Myocyte (in vitro differentiated cells): ENCODE data around the gene C10orf95. TPM values are rescaled to one million over a fixed set of nuclear protein-coding genes. Genes with fewer than 3 reads are reported as not detected.

Experiments used
- DNase-seq: peaks from one replicate; pipeline ENCODE4 v3.0.0-alpha.2; 2012; ENCODE audit warnings: low read depth
- total RNA-seq: library from RNA; depleted of rRNA; stranded (reverse); fragments of >200 nt; gene quantifications from 2 replicates; pipeline ENCODE4 v1.2.3, GENCODE V29; 2014

The C10orf95 gene
- total RNA-seq, 1 donor from 2014 or later: not detected

DNA sequence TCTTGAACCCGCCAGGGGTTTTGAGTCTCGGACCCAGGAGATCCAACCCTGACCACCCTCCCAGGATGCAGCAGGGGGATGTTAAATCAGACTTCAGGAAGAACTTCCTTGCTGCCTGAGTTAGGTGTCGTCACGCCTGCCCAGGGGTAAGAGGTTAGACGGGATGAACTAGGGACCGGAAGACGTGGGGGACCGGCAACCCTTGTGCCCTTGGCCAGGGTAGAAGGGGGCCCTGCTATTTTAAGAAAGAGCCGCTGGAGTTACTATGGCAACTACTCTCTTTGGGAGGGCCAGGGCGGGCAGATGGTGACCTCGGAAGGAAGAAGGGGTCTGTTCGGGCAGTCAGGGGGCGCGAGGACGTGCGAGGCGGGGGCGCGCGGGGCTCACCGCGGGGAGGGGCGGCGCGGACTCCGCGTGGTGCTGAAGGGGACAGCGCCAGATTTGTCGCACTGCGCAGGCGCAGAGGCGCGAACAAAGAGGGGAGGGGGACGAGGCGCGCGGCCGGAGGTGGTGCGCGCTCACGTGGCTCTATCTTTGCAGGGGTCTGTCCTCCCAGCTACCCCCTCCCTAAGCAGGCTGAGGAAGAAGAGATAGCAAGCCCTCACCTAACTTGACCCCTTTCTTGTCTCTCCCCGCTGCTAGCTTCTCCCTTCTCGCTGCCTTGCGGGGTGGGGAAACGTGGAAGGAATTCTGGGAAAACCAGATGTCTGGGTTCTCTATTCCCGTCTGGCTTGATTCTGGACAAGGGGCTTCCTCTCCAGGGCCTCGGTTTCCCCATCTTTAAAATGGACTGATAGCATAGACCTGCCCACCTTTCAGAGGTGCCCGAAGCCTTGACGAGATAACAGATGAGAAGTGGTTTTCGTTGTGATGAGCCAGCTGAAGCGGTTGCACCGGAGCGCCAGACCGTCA is 31.8 kb downstream of the C10orf95 start:
- no peak for DNase-seq

DNA sequence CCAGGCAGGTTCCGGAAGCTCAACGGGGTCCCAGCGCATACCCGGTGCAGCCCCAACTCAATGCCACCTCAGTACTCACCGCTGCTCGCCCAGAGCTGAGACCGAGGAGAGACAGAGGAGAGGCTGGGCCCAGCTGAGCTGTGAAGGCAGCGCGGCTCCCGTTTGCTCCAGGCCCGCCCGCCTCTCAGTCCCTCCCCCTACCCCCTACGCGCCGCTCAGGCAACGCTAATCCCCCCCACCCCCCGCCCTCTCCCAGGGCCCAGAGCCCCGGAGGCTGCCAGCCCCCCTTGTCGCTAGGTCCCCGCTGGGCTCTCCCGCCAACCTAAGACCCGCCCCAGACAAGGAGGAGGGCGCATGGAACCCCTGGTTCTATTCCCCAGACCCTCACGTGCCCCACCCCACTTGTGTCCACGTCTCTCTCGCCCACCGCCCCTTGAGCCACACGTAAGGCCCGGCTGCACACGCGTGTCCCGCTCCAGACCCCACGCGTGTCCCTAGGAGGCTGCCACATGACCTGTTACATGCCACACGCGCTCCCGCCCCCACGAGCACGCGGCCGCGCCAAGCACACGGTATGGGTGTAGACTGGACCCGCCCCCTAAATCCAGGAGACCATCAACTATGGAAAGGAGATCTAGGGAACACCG is 32.6 kb downstream of the C10orf95 start, which contains the start of gene PSD:
Gene PSD (minus strand): TSS at position 164 of the 647 bp plus-strand sequence. CDS start 1,747 bp downstream, outside the sequence.
- DNase-seq: no peak

DNA sequence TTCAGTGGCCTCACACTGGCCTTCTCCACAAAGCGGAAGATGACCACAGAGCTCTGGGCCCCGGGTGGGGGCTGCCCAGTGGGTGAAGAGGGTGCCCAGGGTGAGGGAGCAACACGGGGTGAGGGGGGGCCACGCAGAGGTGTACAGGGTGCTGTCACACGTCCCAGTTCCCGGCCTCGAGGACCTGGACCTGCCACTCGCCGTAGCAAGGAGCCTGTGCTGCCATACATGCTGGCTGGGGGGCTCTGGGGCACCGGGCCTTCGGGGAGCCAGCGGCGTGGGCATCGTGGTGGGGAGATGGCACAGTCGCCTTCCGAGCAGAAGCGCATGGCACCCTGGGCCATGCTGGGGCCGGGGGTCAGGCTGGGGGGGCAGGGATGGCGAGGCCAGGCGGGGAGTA is 34.6 kb downstream of the C10orf95 start:
- DNase-seq: no peak

DNA sequence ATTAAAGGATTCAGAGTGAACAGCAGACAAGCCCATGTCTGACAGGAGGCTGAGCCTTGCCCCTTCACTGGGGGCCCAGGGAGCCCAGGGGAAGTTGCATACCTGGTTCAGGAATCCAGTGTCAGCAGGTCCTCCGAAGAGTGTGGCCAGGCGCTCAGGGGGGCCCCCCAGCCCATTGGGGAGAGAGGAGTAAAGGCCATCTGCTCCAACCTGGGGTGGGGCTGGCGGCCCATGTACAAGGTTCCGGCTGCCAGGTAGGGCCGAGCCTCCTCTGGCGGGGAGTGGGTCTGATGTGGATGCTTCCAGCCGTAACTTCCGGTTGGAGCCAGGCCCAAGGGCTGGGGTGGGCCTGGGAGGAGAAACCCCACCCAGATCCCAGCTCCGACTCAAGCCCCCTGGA is 35.1 kb downstream of the C10orf95 start:
- no peak for DNase-seq

DNA sequence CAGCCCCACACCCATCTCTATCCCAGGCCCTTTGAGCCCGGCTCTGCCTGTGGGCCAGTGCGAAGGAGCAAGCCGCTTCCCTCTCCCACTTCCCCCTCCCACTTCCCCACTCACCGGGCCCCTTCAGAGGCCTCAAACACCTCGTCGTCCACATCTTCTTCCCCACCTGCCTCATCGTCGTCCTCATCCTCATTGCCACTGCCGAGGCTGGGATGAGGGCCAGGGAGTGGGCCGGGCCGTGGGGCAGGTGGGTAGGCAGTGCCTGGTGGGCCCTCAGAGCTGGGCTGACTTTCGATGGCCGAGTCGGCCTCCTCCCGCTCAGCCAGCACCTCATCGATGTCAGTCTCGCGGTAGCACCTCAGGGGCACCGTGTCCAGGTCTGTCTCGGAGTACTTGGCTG is 36.6 kb downstream of the C10orf95 start:
- no peak for DNase-seq

DNA sequence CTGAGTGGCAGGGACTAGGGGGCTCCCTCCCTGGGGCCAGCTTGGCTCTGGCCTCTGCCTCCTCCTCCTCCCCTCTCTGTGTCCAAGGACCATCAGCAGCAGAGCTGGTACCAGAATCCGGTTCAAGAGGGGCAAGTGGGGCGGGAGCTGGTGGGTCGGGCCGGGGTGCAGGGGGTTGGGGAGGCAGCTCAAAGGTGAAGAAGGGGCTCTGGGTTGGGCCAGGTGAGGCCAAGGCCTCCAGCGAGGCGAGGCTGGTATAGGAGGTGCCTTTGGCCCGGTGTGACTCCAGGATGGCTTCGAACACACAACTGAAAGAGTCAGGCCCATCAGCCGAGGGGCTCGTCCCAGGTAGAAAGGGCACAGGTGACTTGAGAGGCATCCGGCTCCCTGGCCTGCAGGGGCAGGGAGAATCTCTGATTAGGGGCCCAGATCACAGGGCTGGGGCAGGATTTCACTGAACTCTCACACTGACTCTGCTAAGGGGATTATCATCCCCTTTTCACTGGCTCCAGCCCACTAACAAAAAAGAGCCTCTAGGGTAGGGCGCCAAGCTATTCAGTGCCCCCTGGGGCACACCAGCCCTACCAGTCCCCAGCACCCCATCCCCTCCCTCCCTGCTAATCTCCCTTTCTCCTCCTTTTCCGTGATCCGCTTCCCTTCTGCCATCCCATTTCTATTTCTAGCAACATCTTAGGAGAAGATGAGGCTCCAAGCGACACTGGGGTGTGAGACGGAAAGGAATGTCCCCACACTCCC is 37.4 kb downstream of the C10orf95 start:
- DNase-seq: no peak

DNA sequence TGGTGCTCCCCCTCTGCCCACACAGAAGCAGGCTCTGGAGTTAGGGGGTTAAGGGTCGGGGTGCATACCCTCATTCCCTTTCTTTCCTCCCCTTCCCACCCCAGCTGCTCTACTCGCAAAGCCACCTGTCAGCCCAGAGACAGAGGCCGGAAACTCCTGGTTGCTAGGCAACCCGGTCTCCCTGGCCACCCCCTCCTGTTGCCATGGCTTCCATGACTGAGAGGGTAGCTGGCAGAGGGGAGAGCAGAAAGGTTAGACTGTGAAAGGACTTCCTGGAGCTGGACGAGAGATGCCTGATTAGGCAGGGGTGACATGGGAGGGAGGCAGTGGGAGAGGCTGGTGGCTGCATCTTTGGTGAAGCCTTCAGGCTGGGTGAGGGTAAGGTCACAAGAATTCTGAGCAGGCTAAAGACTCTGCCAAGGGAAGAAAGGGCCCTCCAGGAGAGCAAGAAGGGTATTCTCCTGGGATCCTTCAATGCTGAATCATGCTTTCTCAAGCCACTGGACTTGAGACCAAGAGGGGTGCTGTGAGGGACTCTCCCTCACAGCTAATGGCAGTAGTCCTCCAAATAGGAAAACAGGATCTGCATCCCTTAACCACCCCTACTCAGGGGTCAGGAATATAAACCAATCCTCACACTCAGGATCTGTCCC is 38.2 kb downstream of the C10orf95 start:
- DNase-seq: no peak

DNA sequence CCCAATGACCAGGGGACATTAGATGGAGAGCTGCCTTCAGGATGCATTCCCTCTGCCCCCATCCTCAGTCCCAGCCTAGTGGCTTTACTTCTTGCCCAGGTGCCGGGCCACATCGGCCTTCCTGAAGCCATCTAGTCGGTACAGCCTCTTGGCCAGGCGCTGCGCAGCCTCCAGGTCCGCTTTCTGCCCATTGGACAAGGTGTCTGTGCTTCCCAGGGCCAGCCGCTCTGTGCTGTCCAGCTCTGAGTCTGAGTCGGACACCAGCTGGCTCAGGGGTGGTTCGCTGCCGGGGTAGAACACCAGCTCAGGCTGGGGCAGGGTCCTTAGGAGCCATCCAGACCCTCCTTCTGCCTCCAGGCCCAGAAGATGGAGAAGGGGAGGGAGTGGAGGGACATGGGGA is 39.0 kb downstream of the C10orf95 start:
- no peak for DNase-seq

DNA sequence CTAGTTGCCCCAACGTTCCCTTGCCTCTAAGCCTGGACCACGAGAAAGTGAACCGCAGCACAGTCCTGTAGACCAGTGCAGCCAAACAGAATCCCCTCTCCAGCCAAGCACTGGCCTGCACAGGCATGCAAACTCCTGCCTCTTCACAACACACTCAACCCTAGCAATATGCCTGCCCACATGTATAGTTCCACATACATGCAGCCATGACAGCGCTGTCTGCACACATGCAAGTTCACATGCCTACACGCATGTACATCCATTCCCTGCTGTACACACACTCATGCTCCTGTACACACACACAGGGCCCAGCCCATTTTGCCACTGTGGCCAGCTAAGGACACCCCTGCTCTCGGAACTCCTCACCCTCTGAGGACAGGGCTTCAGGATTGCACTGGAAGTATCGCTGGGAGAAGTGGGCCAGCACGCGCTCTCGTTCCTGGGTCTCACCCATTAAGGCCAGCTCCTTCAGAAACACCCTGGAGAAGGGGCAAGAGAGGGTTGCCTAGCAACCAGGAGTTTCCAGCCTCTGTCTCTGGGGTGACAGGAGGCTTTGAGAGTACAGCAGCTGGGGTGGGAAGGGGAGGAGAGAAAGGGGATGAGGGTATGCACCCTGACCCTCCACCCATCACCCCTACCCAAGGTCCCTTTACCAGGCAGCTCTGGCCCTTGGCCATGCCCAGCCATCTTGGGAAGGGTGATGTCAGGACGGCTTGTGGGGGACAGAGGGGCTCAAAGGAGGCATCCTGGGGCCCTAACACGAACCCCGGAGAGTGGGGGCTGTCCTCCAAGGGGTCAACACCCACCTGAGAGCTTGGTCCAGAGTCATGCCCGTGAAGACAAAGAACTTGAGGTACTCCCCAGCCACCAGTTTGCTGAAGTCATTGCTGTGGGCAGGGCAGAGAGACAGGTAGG is 39.7 kb downstream of the C10orf95 start:
- no peak for DNase-seq

DNA sequence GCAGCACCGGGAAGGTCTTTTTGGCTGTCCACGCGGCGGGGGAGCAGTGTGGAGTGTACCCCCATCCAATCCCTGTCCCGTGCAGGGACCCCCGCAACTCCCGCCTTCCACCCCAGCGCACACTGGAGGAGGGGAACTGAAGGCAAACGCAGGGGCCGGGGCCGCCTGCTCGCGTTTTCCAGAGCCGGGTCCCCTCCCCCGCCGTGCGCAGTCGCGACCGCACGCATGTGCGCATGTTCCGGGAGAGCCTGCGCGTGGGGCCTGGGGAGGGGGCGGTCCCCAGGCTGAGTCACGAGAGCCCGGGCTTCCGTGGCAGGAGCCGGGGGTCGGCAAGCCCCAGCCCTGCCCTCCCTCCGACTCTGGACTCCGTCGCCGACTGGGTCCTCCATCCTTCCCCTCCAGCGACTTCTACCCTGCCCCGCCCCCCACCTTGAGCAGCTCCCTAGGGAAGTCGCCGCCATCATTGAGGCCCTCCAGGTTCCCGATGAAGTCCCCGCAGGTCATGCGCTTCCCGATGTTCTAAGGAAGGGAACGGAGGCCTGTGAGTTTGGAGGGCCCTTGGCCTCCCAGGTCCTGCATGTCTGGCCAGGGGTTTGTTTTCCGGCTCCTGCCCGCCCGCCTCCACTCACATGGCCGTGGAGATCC is 40.8 kb downstream of the C10orf95 start:
- no peak for DNase-seq

DNA sequence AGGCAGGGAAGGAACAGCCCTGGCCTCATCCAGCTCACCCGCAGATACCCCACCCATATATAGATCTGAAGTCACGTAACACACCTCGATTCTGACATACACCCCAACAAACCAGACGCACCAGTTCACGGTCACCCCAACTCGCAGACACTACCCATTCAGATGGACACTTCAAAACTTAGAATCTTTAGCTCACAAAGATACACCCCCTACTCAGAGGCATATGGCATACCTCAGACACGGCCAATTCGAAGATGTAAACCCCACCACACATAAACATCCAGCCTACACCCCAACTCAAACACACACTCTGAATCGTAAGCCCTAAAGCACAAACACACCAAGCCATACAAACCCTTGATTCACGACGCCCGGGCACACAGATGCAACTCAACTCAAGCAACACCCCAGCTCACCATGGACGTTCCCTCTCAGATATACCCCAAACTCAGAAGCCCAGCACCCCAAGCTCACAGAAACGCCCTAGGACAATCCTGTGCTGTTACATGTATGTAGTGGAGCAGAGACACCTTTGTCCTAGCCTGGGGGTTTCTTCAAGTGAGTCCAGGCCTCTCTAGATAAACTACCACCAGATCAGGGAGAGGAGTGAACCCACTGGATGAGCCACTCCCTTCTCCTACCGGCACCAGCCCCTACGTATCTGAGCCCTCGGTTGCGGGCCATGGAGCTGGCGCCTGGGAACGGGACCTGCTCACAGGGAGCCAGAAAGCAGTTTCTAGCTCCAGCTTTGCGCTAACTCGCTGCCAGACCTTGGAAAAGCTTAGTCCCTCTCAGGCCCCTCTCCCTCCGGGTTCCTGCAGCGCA is 41.5 kb downstream of the C10orf95 start:
- no peak for DNase-seq

DNA sequence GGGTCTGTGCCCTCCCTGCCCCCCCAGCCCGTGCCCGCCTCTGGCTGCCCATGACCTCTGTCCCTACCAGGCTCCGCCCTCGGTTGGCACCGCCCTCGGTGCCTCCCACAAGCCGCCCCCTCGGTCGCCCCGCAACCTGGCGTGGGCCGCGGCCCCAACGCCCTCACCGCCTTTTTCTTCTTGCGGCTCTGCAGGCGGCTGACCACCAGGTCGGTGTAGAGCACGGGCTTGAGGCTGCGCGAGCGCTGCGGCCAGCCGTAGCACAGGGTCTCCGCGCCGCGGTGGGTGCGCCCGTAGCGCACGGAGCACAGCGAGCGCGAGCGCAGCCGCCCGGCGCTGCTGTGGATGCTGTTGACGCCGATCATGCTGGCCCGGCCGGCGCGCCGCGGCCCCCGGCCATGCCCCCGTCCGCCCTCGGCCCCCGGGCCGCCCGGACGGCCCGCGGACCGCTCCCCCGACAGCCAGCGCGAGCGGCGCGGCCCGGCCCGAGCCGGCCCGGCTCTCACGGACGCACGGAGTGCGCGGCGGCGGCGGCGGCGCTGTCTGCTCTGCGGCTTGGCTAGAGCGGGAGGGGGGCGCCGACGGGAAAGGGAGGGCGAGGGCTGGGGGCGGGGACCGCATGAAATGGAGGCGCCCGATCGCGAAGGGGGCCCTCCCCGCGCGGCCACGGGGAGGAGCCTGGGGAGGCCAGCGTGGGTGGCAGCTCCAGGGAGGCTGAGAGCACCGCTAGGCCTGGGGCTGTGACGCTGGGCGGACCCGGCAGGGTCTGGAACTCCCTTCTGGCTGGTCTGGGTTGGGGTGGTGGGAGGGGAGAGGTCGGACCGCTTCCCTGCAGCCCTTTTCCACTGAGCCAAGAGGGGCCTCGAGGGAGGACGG is 42.4 kb downstream of the C10orf95 start:
- DNase-seq: peak; percentile 5

DNA sequence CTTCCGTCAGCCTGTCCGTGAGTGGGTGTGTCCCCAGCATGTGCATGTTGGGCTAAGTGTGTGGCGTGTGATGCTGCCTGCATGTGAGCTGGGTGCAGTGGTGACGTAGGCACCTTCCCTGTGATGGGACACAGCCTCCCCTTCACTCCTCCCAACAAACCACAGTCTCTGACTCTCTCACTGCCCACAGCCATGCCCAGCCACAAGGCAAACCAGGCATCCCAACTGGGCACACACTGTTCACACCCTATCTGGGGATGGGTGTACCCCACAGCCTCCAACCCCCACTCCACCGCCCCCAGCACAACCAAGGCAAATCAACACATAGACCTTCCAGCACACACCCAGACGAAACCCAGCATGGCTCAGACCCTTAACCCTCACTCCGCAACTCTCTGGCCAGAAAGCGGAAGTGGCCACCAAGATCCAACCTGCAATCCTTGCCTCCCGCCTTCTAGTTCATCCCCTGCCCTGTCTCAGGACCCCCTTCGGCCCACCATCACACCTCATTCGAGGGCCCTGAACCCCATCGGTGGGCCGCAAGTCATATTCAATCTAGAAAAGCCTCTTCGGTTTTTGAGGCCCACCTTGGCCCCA is 43.1 kb downstream of the C10orf95 start:
- DNase-seq: peak; percentile 22

DNA sequence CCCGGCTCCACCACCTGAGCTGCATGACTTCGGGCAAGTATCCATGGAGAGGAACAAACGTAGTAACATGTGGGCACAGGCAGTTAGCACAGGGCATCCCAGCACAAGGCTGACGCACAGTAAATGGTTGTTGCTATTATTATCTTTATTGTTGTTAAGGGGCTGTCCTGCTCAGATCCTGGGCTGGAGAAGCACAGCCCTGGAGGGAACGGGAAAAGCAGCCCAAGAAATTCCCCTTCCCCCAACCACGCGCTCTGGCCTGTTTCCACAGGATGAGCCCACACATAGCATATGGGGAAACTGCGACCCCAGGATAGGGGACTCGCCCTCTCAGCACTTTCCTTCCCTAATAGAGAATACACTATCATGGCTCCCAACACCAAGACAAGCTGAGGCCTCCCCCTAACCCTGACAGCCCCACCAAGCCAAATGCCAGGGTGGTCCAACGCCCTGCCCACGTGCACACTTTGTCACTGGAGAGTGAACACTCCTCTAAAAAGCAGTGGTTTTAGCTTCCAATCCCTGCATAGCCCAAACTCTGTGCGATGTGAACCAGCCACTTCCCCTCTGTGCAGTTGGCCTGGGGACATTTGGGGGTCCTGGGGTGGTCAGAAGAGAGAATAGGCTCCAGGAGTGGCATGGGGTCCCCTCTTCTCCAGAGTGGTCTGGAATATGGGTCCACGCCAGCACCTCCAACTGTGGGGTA is 43.8 kb downstream of the C10orf95 start:
- no peak for DNase-seq

DNA sequence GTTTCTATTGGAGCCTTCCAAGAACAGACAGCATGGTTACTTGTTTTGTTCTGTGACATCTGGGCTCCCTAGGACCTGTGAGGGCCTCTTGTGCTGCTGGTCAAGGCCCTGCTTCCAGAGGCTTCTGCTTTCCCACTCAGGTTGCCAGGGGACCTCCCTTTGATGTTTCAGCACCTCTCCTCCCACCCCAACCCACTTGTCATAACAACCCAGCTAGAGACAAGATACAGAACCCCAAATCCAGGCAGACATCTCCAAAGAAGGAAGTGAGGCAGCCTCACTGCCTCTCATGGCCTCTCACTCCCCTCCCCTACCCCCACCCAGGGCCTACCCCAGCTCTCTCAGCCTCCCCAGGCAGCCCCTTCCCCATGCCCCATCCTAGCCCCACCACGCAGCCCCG is 44.5 kb downstream of the C10orf95 start:
- DNase-seq: no peak

DNA sequence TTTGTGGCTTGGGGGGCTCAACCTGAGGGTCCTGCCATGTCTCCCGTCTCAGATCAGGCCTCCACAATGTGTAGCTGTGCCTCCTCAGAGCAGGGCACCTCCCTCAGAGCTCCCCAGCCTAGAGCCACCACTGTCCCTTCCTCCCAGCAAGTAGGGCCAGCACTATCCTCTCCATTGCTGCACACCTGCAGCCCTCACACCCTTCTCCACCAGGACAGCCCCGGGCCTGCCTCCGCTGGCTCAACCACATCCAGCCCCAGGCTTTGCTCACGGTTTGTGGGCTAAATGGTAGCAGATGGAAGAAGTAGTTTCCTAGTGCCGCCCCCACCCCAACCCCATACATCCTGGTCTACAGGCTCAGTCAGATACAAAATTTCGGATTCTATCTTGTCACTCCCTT is 45.7 kb downstream of the C10orf95 start:
- no peak for DNase-seq

DNA sequence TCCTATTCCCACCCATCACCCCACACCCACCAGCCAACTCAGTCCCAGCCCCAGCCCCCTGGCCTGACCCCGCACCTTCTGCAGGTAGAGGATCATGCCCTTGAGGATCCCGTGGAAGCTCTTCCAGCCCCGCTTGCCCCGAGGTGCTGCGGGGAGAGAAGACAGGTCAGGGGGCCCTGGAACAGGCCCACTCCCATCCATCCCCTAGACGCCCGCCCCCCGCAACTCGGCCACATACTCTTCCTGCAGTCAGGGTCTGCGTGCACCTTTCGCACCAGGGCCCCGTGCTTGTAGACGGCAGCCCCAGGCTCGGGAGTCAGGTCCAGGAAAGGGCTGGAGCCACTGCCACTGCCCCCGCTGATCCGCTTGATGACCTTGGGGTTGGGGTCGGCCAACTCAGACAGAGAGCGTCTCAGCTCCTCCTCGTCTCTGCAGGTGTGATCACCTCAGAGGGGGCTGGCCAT is 46.2 kb downstream of the C10orf95 start:
- no peak for DNase-seq
